Forelimb muscle (tissue), 1 donor: ENCODE data around the gene PIEZO1. TPM values are rescaled to one million over a fixed set of nuclear protein-coding genes. Genes with fewer than 3 reads are reported as not detected.
"Not testable (repeated sequence)": the region's sequence is repeated elsewhere in the genome, so short reads cannot be mapped to it uniquely, and the experiment has no call there.

Experiments
- DNase-seq: peaks from one replicate; pipeline ENCODE4 v3.0.0-alpha.2; 2013; ENCODE audit warnings: low read depth
- polyA plus RNA-seq: library from polyadenylated mRNA; unstranded; fragments of 120-200 nt; gene quantifications from one replicate; pipeline ENCODE4 v1.2.1, GENCODE V29; 2013; ENCODE audit not compliant: insufficient read length

Gene PIEZO1
- polyA plus RNA-seq, 1 donor, result 52.2 TPM

DNA sequence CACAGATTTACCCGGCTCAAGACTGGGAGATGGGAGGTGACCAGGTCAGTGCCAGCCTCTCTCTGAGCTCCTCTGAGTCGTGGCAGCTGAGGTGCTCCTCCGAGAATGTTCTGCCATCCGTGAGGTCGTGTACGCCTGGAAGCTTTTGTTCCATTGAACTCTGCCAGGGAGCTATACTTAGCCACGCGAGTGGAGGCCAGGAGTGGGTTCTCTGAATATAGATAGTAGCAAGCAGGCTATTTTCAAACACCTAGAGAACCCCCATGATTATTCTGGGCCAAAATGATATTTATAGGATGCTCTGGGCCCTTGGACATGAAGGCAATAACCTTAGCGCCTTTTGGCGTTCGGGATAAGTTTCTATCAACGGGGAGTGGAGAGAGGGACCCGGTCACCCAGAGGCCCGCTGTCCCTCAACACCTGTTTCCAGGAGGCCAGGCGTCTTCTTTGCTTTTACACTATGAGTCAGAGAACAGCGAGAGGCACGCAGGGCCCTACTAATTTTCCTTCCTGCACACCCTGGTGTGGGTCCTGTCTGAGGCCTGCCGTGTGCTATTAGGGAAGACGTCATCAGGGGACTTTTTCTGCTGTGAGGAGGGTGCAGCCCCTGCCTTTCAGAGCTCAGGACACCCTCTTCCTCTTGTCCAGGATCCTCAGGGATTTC lies 111.2 kb downstream of the PIEZO1 start:
- DNase-seq, result no peak

DNA sequence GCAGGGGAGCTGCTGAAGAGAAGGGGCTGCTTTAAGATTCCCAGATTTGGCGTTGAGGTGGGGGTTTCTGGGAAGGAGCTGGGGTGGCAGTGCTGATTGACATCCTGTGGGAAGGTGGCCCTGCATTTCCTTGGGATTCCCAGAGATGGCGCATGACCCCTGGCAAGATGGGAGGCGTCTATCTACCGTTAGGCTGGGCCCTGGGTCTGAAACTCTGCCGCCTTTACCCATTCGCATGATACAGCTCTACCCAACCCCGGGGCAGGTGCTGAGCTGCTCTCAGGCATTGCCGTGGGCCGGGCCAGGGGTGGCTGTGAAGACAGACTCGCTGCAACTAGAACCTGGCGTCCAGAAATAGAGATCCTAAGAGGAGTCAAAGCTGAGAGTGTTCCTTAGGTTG lies 112.2 kb downstream of the PIEZO1 start:
- no peak for DNase-seq

DNA sequence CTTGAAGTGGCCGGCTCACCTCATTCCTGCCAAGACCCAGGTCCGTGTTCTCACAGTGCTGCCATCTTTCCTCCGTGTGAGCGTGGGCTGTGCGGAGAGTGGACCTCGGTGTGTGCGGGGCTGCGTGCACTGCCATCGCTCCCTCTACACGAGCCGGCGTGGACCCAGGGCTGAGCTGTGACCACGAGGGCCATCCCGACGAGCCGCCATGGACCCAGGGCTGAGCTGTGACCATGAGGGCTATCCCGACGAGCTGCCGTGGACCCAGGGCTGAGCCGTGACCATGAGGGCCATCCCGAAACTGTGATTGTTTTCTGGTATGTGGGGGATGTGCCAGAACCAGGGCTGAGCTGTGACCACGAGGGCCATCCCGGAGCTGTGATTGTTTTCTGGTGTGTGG lies 113.2 kb downstream of the PIEZO1 start:
- no peak for DNase-seq

DNA sequence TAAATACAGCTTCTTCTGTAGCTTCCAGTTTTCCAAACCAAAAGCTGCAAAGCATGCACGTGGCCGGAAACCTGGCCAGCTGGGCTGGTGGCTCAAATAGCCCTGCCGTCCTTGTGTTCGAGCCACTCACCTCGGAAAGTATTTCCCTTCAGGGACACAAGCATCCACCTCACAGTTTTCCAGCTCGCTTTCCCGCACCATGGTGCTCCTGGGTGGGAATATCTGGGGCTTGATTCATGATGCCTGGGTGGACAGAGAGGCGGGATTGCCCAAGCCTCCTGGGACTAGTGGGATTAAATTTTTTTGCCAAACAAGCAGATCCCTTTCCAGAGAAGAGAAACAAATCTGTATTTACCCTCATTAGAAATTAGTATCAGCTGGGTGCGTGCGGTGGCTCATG lies 115.0 kb downstream of the PIEZO1 start:
- DNase-seq, result no peak

DNA sequence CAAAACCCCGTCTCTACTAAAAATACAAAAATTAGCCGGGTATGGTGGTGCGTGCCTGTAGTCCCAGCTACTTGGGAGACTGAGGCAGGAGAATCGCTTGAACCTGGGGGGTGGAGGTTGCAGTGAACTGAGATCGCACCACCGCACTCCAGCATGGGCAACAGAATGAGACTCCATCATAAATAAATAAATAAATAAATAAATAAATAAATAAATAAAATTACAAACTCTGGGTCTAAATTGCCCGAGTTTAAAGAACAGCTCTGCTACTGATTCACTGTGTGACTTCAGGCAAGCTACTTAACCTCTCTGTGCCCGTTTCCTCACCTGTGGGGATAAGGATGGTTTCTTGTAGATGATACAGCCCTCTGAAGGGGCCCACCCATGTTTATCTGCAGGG lies 115.5 kb downstream of the PIEZO1 start:
- DNase-seq, result not testable (repeated sequence)

DNA sequence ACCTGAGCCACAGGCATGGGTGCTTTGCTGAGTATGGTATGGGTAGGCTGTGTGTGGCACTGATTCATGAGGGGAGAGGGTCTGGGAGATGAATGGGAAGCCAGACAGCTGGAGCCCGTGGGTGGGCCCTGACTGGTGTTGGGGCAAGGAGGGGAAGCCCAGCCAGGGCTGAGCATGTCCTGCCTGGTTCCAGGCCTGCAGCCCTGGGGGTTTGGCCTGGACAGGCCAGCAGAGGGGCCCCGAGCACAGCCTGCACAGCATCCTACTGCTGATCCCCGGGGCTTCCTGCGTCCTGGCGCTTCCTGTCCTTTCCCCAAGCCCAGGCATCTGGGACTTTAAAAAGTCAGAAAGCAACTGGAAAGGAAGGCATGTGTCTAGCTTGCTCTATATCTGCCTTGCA lies 117.6 kb downstream of the PIEZO1 start:
- DNase-seq, result no peak

DNA sequence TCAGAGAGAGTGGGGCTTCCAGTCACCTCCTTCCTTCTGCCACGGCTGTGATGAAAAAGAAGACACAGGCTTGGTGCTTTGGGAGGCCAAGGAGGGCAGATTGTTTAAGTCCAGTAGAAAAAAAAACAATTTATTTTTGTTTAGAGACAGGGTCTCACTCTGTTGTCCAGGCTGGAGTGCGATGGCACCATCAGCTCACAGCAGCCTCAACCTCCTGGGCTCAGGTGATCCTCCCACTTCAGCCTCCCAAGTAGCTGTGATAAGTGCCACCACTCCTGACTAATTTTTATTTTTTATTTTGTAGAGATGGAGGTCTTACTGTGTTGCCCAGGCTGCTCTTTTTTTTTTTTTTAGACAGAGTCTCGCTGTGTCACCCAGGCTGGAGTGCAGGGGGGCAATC lies 119.5 kb downstream of the PIEZO1 start:
- DNase-seq, result no peak

Other genes starting within 250 kb of the PIEZO1 start
- 26.0 TPM for gene ZC3H18, start 214.8 kb downstream of the PIEZO1 start, polyA plus RNA-seq
- not detected for gene IL17C, start 146.6 kb downstream of the PIEZO1 start, polyA plus RNA-seq
- 39.6 TPM for gene CYBA, start 134.2 kb downstream of the PIEZO1 start, polyA plus RNA-seq
- gene MVD, start 122.1 kb downstream of the PIEZO1 start, polyA plus RNA-seq, result 30.1 TPM
- gene SNAI3, start 98.7 kb downstream of the PIEZO1 start, polyA plus RNA-seq, result 7.9 TPM
- gene RNF166, start 78.8 kb downstream of the PIEZO1 start, polyA plus RNA-seq, result 16.0 TPM
- gene CTU2, start 78.7 kb downstream of the PIEZO1 start, polyA plus RNA-seq, result 12.0 TPM
- gene CDT1, start 18.6 kb upstream of the PIEZO1 start, polyA plus RNA-seq, result 5.6 TPM
- 54.2 TPM for gene APRT, start 26.7 kb upstream of the PIEZO1 start, polyA plus RNA-seq
- gene GALNS, start 71.7 kb upstream of the PIEZO1 start, polyA plus RNA-seq, result 17.1 TPM
- 52.2 TPM for gene TRAPPC2L, start 71.9 kb upstream of the PIEZO1 start, polyA plus RNA-seq
- 0.11 TPM for gene PABPN1L, start 81.4 kb upstream of the PIEZO1 start, polyA plus RNA-seq
- gene CBFA2T3, start 192.0 kb upstream of the PIEZO1 start, polyA plus RNA-seq, result 18.9 TPM